CD8-positive, alpha-beta memory T cell (primary cell): Measurements from ENCODE around the gene SLC4A11. TPM values are rescaled to one million over a fixed set of nuclear protein-coding genes. Genes with fewer than 3 reads are reported as not detected.
A peak's percentile ranks its signal among the peaks of the same experiment; 100 is the strongest.

Experiments
- CTCF ChIA-PET: fragments of 350-600 bp; sonication (Branson Sonifier 250); formaldehyde crosslinking; loops from one replicate; lab custom pipeline; 2021; ENCODE audit warnings: antibody characterized with exemption; lab: Charles Lee
- POLR2A ChIA-PET: fragments of 350-600 bp; sonication (Branson Sonifier 250); formaldehyde crosslinking; loops from one replicate; lab custom pipeline; 2021; ENCODE audit warnings: antibody characterized with exemption; lab: Charles Lee
- DNase-seq, 5 donors: peaks; one replicate each; pipeline versions ENCODE4 v3.0.0 to v3.0.0-alpha.2; 2020 to 2022; ENCODE audit warnings: mixed read lengths in 1 of 5
- H3K27ac ChIP-seq: one replicate; pipeline ENCODE4 v1.7.0; 2013; ENCODE audit warnings: low read depth, mild to moderate bottlenecking, low read length, moderate library complexity
- H3K27me3 ChIP-seq: 2 replicates; pipeline ENCODE4 v1.7.0; 2013; ENCODE audit warnings: low read length, mild to moderate bottlenecking; ENCODE audit not compliant: insufficient read depth, poor library complexity, severe bottlenecking
- H3K36me3 ChIP-seq: 2 replicates; pipeline ENCODE4 v1.7.0; 2013; ENCODE audit warnings: mild to moderate bottlenecking, low read length, moderate library complexity; ENCODE audit not compliant: insufficient read depth
- H3K4me1 ChIP-seq: 2 replicates; pipeline ENCODE4 v1.7.0; 2013; ENCODE audit warnings: mild to moderate bottlenecking, low read length, moderate library complexity; ENCODE audit not compliant: insufficient read depth
- H3K4me3 ChIP-seq: 2 replicates; pipeline ENCODE4 v1.7.0; 2013; ENCODE audit warnings: mild to moderate bottlenecking, low read length
- H3K9me3 ChIP-seq: 2 replicates; pipeline ENCODE4 v1.7.0; 2013; ENCODE audit warnings: mild to moderate bottlenecking, low read length
- H3K27ac Mint-ChIP-seq, 8 donors: one replicate each; pipeline ENCODE4 v1.8.0; 2020 to 2021; ENCODE audit warnings: mixed read lengths in 8 of 8, mild to moderate bottlenecking in 6 of 8, inconsistent platforms in 3 of 8, moderate library complexity in 3 of 8
- H3K27me3 Mint-ChIP-seq, 2 donors: one replicate each; pipeline ENCODE4 v1.8.0; 2020 to 2021; ENCODE audit warnings: mixed read lengths in 2 of 2, mild to moderate bottlenecking in 1 of 2, moderate library complexity in 1 of 2
- H3K36me3 Mint-ChIP-seq, 3 donors: one replicate each; pipeline ENCODE4 v1.8.0; 2020 to 2021; ENCODE audit warnings: mixed read lengths in 3 of 3, inconsistent platforms in 1 of 3, mild to moderate bottlenecking in 1 of 3
- H3K4me1 Mint-ChIP-seq, 3 donors: one replicate each; pipeline ENCODE4 v1.8.0; 2020 to 2021; ENCODE audit warnings: mixed read lengths in 3 of 3, inconsistent platforms in 1 of 3, mild to moderate bottlenecking in 1 of 3
- H3K4me3 Mint-ChIP-seq, 7 donors: one replicate each; pipeline ENCODE4 v1.8.0; 2020 to 2021; ENCODE audit warnings: mixed read lengths in 7 of 7, mild to moderate bottlenecking in 6 of 7, moderate library complexity in 4 of 7, inconsistent platforms in 2 of 7
- H3K9me3 Mint-ChIP-seq, 5 donors: one replicate each; pipeline ENCODE4 v1.8.0; 2020 to 2022; ENCODE audit warnings: mixed read lengths in 5 of 5, mild to moderate bottlenecking in 3 of 5, moderate library complexity in 2 of 5, inconsistent platforms in 1 of 5
- polyA plus RNA-seq: library from polyadenylated mRNA; unstranded; fragments of 300-500 nt; fragmentation: Illumina TruSeq; gene quantifications from one replicate; pipeline ENCODE4 v1.2.3, GENCODE V29; 2021
- total RNA-seq, 2 experiments: library from RNA; stranded (reverse); gene quantifications; one replicate each; pipeline ENCODE4 v1.2.3, GENCODE V29; 2021

Gene SLC4A11
- total and polyA plus RNA-seq, 3 experiments from 2014 or later = 0.46 to 3.5 (median 3.1) TPM

GRCh38 chr20:3243718-3244358, 4.8 kb upstream of the SLC4A11 start:
- ChIA-PET CTCF (no interaction called here), POLR2A (no interaction called here)
- Histone ChIP-seq H3K4me1 (peaks cover 8% of the 10 kb centered on the region), H3K36me3 (no peaks in the 10 kb centered on the region), H3K27me3 (peaks cover 4% of the 10 kb centered on the region), H3K9me3 (no peaks in the 10 kb centered on the region), H3K4me3 (no peak overlapping the region), H3K27ac (no peak overlapping the region)
- Mint-ChIP-seq H3K36me3 (peaks cover 0 to 3% (median 0%) of the 10 kb centered on the region in 3 donors), H3K4me3 (peak overlapping the region in 1 of 7 donors; percentile 40), H3K27me3 (peaks cover 14 to 23% of the 10 kb centered on the region in 2 donors), H3K4me1 (peaks cover 8 to 16% (median 9%) of the 10 kb centered on the region in 3 donors), H3K9me3 (no peaks in the 10 kb centered on the region), H3K27ac (peak overlapping the region in 1 of 8 donors; percentile 77)
- no peak for DNase-seq

- Mint-ChIP-seq H3K9me3 (no peaks in the 10 kb centered on the region), H3K4me1 (peaks cover 8 to 19% (median 12%) of the 10 kb centered on the region in 3 donors), H3K36me3 (peaks cover 0 to 3% (median 0%) of the 10 kb centered on the region in 3 donors), H3K4me3 (peak overlapping the region in 3 of 7 donors; percentile 47 to 77 (median 64)), H3K27me3 (peaks cover 13 to 23% of the 10 kb centered on the region in 2 donors), H3K27ac (no peak overlapping the region)
- ChIA-PET CTCF (no interaction called here), POLR2A (no interaction called here)
- no peak for DNase-seq
- Histone ChIP-seq H3K4me1 (peaks cover 12% of the 10 kb centered on the region), H3K27me3 (peaks cover 10% of the 10 kb centered on the region), H3K27ac (no peak overlapping the region), H3K4me3 (no peak overlapping the region), H3K36me3 (no peaks in the 10 kb centered on the region), H3K9me3 (no peaks in the 10 kb centered on the region)
Measured at GRCh38 chr20:3242172-3242692, 3.2 kb upstream of the SLC4A11 start.

GRCh38 chr20:3240776-3241363, 1.9 kb upstream of the SLC4A11 start:
- Mint-ChIP-seq H3K4me3 (peak overlapping the region; percentile 57 to 96 (median 79)), H3K27ac (no peak overlapping the region), H3K36me3 (peaks cover 0 to 3% (median 0%) of the 10 kb centered on the region in 3 donors), H3K27me3 (peaks cover 21 to 35% of the 10 kb centered on the region in 2 donors), H3K4me1 (peaks cover 8 to 19% (median 12%) of the 10 kb centered on the region in 3 donors), H3K9me3 (no peaks in the 10 kb centered on the region)
- H3K4me3 ChIP-seq = no peak overlapping the region
- no peak overlapping the region for H3K27ac ChIP-seq
- no peaks in the 10 kb centered on the region for H3K9me3 ChIP-seq
- no peaks in the 10 kb centered on the region for H3K36me3 ChIP-seq
- CTCF ChIA-PET = no interaction called here
- POLR2A ChIA-PET = no interaction called here
- peaks cover 12% of the 10 kb centered on the region for H3K4me1 ChIP-seq
- peaks cover 17% of the 10 kb centered on the region for H3K27me3 ChIP-seq
- DNase-seq = no peak

- H3K27ac ChIP-seq = no peak overlapping the region
- Mint-ChIP-seq H3K4me3 (peak overlapping the region; percentile 86 to 96 (median 92)), H3K27ac (peak overlapping the region in 4 of 8 donors; percentile 15 to 74 (median 70)), H3K27me3 (peaks cover 28 to 42% of the 10 kb centered on the region in 2 donors), H3K36me3 (peaks cover 0 to 3% (median 0%) of the 10 kb centered on the region in 3 donors), H3K9me3 (no peaks in the 10 kb centered on the region), H3K4me1 (peaks cover 8 to 19% (median 12%) of the 10 kb centered on the region in 3 donors)
- H3K27me3 ChIP-seq = peaks cover 21% of the 10 kb centered on the region
- no peaks in the 10 kb centered on the region for H3K36me3 ChIP-seq
- DNase-seq = peak in 1 of 5 donors; percentile 12
- CTCF ChIA-PET = interaction anchor here (0.8 to 2.0 kb wide), 5 partner anchors 11 to 23 kb away, joined by 3 to 6 read pairs (median 5); no protein-coding TSS in a partner anchor
- peaks cover 12% of the 10 kb centered on the region for H3K4me1 ChIP-seq
- H3K9me3 ChIP-seq = no peaks in the 10 kb centered on the region
- peak overlapping the region; percentile 45 for H3K4me3 ChIP-seq
- POLR2A ChIA-PET = interaction anchor here (0.6 kb wide), 1 partner anchor 18 kb away, joined by 4 read pairs; no protein-coding TSS in a partner anchor
Measured at GRCh38 chr20:3239867-3240775, 1.1 kb upstream of the SLC4A11 start.

- peaks cover 8 to 19% (median 12%) of the 10 kb centered on the region in 3 donors for H3K4me1 Mint-ChIP-seq
- DNase-seq = peak; percentile 36 to 69 (median 38)
- CTCF ChIA-PET = interaction anchor here (1.1 to 2.0 kb wide), 3 partner anchors 14 to 21 kb away, joined by 5 read pairs; no protein-coding TSS in a partner anchor
- H3K4me3 ChIP-seq = peak overlapping the region; percentile 45
- peaks cover 28 to 45% of the 10 kb centered on the region in 2 donors for H3K27me3 Mint-ChIP-seq
- POLR2A ChIA-PET = interaction anchor here (0.6 kb wide), 1 partner anchor 55 kb away, joined by 3 read pairs; no protein-coding TSS in a partner anchor
- peak overlapping the region in 1 of 8 donors; percentile 79 for H3K27ac Mint-ChIP-seq
- H3K27me3 ChIP-seq = peaks cover 21% of the 10 kb centered on the region
- H3K4me3 Mint-ChIP-seq = peak overlapping the region; percentile 80 to 93 (median 83)
- no peaks in the 10 kb centered on the region for H3K36me3 ChIP-seq
- H3K4me1 ChIP-seq = peaks cover 12% of the 10 kb centered on the region
- no peaks in the 10 kb centered on the region for H3K9me3 Mint-ChIP-seq
- no peaks in the 10 kb centered on the region for H3K9me3 ChIP-seq
- H3K27ac ChIP-seq = no peak overlapping the region
- H3K36me3 Mint-ChIP-seq = peaks cover 0 to 3% (median 0%) of the 10 kb centered on the region in 3 donors
Measured at GRCh38 chr20:3238616-3239025, 369 bp downstream of the SLC4A11 start.

- peaks cover 12% of the 10 kb centered on the region for H3K4me1 ChIP-seq
- peaks cover 21% of the 10 kb centered on the region for H3K27me3 ChIP-seq
- ChIA-PET POLR2A (interaction anchor here (0.6 kb wide), 1 partner anchor 56 kb away, joined by 3 read pairs; no protein-coding TSS in a partner anchor), CTCF (interaction anchor here (1.7 to 2.0 kb wide), 2 partner anchors 14 to 21 kb away, joined by 5 read pairs; no protein-coding TSS in a partner anchor)
- Mint-ChIP-seq H3K27ac (peak overlapping the region in 1 of 8 donors; percentile 78), H3K4me3 (peak overlapping the region; percentile 52 to 93 (median 82)), H3K36me3 (peaks cover 0 to 3% (median 0%) of the 10 kb centered on the region in 3 donors), H3K27me3 (peaks cover 28 to 45% of the 10 kb centered on the region in 2 donors), H3K9me3 (no peaks in the 10 kb centered on the region), H3K4me1 (peaks cover 8 to 19% (median 12%) of the 10 kb centered on the region in 3 donors)
- no peaks in the 10 kb centered on the region for H3K36me3 ChIP-seq
- peak in 1 of 5 donors; percentile 12 for DNase-seq
- no peak overlapping the region for H3K27ac ChIP-seq
- peak overlapping the region; percentile 45 for H3K4me3 ChIP-seq
- no peaks in the 10 kb centered on the region for H3K9me3 ChIP-seq
Measured at GRCh38 chr20:3237958-3238615, 903 bp downstream of the SLC4A11 start.
